HG03196 (cell line): ENCODE results near the gene FSTL3.
A peak's percentile ranks its signal among the peaks of the same experiment; 100 is the strongest.
"Not testable (repeated sequence)": the region's sequence is repeated elsewhere in the genome, so short reads cannot be mapped to it uniquely, and the experiment has no call there.

Experiments
- ATAC-seq: cut with Tn5 transposase; IDR thresholded peaks from one replicate; pipeline ENCODE4 v1.9.1; 2021; ENCODE audit not compliant: unreplicated experiment

FSTL3 gene

DNA sequence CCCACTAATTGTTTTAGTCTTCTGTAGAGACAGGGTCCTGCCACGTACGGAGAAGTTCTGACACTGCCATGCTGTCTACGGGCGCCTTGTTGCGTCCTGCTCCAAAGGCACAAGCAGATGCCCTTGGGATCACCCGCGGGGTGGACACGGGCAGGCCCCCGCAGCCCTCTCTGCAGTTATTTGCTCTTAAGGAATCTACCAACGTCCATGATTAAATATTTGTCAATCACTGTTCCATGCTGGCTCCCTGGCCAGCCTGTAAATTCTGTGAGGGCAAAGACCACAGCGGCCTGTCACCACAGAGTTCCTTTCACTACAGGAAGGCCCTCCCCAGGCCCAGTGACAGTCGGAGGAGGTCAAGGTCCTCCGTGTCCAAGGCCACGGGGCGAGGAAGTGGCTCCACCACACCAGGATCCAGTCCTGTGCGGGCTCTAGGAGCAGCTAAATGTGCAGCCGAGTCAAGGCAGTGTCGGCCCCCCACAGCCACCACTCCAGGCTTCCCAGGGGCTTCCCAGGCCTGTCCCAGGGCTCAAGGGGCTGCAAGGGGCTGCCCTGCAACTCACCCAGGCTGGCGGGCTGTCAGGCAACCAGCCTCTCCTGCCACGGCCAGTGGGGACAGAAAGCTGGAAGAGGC lies 15.3 kb upstream of the FSTL3 start:
- no peak for ATAC-seq

DNA sequence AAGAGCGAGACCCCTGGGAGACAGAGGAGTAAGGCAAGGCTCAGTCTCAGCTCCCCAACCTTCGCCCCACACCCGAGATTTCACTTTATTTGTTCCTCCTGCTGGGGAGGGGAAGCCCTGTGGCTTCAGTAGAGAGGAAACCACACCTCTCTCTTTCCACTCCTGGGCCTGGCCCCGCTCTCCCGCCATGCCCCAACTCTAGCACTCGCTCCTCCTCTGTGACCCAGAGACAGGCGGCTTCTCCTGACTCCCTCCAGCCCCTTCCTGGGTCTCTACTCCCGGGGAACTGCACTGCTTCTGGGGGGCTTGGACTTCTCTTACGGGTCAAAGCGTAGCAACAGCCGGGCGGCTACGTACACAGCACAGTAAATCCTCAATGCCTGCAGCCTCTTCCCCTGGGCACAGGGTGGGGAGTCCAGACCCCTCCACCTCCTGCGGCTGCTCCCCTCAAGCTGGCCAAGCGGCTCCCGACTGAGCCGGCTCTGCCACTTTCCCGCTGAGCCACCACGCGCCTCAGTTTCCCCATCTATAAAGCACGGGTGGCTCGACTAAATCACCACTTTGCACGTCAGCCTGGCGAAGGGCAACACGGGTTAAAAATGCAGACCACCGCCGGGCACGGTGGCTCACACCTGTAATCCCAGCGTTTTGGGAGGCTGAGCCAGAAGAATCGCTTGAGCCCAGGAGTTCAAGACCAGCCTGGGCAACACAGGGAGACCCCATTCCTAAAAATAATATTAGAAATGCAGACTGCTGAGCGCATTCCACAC lies 14.6 kb upstream of the FSTL3 start:
- no peak for ATAC-seq

GRCh38 chr19:662207-662961 lies 13.8 kb upstream of the FSTL3 start:
- ATAC-seq = peak; percentile 3

GRCh38 chr19:662962-663681 lies 13.1 kb upstream of the FSTL3 start, which contains the start of gene RNF126:
Gene RNF126, minus strand, starts transcription at chr19:663214. Its CDS starts 93 bp downstream, at chr19:663121.
- peak; percentile 49 for ATAC-seq

DNA sequence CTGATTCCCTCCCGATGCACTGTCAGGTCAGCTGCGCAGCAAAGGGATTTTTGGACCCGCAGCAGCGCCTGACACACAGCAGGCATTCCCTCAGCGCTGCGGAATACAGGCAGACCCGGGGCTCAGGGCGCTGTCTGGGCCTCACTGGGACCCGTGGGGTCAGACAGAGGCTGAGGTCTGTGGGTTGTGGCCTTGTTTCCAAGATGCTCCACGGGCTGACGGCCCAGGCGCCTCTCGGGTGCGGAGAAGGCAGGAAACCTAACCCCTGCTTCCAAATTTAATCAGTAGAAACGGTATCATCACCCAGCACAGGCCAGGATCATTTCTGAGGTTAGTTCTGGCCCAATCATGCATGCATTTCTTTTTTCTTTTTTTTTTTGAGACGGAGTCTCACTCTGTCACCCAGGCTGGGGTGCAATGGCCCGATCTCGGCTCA lies 12.5 kb upstream of the FSTL3 start:
- no peak for ATAC-seq

DNA sequence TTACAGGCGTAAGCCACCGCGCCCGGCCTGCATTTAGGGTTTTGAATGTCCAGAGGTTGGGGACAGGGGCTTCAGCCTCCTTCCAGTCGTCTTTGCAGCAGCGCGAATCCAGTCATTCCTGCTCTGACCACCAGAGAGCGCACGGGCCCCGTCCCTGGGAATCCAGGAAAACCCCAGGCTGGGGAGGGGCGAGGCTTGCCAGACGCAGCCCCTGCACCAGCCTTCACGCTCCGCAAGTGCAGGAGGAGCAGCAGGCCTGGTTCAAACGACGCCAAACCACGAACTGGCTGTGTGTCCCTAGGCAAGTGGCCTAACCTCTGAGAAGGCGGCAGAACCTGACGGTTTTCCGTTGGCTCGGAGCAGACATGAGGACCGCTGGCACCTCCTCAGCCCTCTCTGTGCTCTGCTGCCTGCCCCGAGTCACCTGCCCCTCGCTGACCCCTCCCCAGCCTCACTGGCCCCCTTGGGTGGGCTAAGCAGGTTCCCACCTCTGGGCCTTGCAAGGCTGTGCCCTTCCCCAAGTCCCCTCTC lies 11.2 kb upstream of the FSTL3 start:
- no peak for ATAC-seq

GRCh38 chr19:666985-667573 lies 9.1 kb upstream of the FSTL3 start:
- ATAC-seq = not testable (repeated sequence)

- ATAC-seq = not testable (repeated sequence)
These were observed 7.3 kb upstream of the FSTL3 start for GRCh38 chr19:668675-669434.

DNA sequence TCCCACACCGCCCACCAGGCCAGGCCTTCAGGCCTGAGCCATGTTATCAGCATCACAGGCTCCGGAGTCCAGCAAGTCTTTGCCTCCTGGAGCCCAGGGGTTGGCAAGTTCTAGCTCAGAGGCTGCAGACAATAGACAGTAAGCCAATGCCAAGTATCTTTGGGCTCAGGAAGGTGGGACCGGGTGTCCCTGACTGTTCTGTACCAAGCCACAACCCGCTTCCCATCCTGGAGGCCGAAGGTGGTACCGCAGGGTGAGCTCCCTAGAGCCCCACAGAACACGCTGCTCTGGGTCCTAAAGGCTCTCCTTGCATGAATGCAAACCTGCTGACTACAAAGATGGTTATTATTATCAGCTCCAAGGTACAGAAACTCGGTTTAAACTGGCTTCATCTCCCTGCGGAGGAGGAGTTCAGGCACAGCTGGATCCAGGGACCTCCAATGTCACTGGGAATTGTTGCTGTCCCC lies 5.5 kb upstream of the FSTL3 start:
- no peak for ATAC-seq

DNA sequence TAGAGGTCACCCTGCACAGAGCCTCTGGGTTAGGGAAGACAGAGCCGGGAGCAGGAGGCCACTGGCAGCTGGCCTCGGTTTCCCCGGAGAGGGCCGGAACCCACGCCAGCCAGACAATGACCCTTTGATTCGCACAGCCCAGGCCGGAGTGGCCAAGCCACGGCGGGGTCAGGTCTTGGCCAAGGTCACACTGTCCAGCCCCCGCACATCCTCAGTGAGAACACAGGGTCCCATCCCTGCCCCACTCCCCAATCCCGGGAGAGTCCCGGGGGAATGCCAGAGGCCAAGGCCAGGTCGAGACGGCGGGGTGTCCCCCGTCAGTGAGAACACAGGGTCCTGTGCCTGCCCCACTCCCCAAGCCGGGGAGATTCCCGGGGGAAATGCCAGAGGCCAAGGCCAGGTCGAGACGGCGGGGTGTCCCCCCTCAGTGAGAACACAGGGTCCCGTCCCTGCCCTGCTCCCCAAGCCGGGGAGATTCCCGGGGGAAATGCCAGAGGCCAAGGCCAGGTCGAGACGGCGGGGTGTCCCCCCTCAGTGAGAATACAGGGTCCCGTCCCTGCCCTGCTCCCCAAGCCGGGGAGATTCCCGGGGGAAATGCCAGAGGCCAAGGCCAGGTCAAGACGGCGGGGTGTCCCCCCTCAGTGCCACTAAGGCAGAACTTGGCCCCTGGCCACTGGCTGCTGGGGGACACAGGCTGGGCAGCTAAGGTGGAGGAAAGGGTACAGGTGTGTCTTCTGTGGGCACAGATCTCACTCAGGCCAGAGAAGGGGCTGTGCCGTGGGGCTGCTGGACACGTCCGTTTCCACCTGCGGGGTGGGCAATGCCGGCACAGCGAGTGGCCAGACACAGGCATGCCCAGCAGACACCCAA lies 1.7 kb upstream of the FSTL3 start:
- no peak for ATAC-seq

DNA sequence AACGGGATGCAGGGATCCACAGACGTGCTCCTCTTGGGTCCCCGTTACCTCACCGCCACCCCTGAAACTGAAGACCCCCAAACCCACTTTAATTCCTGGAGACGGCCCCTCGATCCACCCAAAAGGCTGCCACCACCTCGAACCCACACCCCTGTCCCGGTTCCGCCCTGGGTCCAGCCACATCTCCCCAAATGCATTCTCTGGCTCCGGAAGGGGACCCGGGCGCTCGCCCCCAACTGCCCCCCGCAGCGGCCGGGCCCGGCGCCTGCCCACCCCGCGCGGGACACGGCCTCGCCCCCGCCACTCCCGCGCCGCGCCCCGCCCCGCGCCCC lies 219 bp upstream of the FSTL3 start:
- ATAC-seq = no peak

DNA sequence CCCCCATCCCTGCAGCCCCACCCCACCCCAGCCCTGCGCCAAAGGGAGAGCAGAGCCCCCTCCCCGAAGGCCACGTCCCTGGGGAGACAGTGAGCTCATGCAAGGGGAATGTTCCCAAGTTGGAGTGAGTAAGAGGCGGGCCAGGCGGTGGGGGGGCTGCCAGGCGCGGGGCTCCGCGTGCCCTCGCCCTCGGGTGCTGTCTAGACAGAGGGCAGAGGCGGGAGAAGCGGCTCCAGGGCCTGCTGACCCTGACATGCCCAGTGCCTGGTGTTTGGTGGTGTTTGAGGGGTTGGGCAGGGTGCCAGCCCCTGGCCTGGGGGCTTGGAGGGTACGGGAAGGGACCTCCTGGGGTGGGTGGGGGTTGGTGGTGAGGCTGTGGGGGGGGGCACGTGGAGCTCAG lies 1.0 kb downstream of the FSTL3 start:
- ATAC-seq = no peak

- ATAC-seq = no peak
These were observed 1.6 kb downstream of the FSTL3 start for GRCh38 chr19:677601-678436.

GRCh38 chr19:678791-679388 lies 2.7 kb downstream of the FSTL3 start:
- no peak for ATAC-seq

- ATAC-seq = peak; percentile 6
These were observed 3.5 kb downstream of the FSTL3 start for GRCh38 chr19:679418-680286.

- peak; percentile 67 for ATAC-seq
These were observed 4.3 kb downstream of the FSTL3 start for GRCh38 chr19:680287-681028.
